Stimulated activated naive B cell treated with anti-CD40 and anti-IgM and Interleukin-4, amounts not matched to agents 10 μg/mL and 1 μg/mL and 100 μg/mL, for 72 hours (primary cell): Measurements from ENCODE around the gene DDX42.
"Not testable (repeated sequence)": the region's sequence is repeated elsewhere in the genome, so short reads cannot be mapped to it uniquely, and the experiment has no call there.

Experiments
- ATAC-seq, 2 donors: fragments of 150-1000 bp; cut with Tn5 transposase; replicated peaks; 2 replicates each; pipeline ENCODE4 v1.10.0; 2021; ENCODE audit warnings: moderate library complexity in 1 of 2
- DNase-seq: peaks from one replicate; pipeline ENCODE4 v3.0.0; 2021
- H3K27ac Mint-ChIP-seq: one replicate; pipeline ENCODE4 v1.8.0; 2022; ENCODE audit warnings: mild to moderate bottlenecking, mixed read lengths
- H3K27me3 Mint-ChIP-seq, 2 donors: one replicate each; pipeline ENCODE4 v1.8.0; 2022; ENCODE audit warnings: mixed read lengths in 2 of 2
- H3K36me3 Mint-ChIP-seq, 2 donors: one replicate each; pipeline ENCODE4 v1.8.0; 2022; ENCODE audit warnings: mixed read lengths in 2 of 2, mild to moderate bottlenecking in 1 of 2
- H3K4me1 Mint-ChIP-seq, 2 donors: one replicate each; pipeline ENCODE4 v1.8.0; 2022; ENCODE audit warnings: mixed read lengths in 2 of 2, mild to moderate bottlenecking in 1 of 2
- H3K4me3 Mint-ChIP-seq, 2 donors: one replicate each; pipeline ENCODE4 v1.8.0; 2022; ENCODE audit warnings: mild to moderate bottlenecking in 2 of 2, mixed read lengths in 2 of 2, moderate library complexity in 1 of 2
- H3K9me3 Mint-ChIP-seq, 2 donors: one replicate each; pipeline ENCODE4 v1.8.0; 2022; ENCODE audit warnings: mixed read lengths in 2 of 2, mild to moderate bottlenecking in 1 of 2

DDX42 gene

DNA sequence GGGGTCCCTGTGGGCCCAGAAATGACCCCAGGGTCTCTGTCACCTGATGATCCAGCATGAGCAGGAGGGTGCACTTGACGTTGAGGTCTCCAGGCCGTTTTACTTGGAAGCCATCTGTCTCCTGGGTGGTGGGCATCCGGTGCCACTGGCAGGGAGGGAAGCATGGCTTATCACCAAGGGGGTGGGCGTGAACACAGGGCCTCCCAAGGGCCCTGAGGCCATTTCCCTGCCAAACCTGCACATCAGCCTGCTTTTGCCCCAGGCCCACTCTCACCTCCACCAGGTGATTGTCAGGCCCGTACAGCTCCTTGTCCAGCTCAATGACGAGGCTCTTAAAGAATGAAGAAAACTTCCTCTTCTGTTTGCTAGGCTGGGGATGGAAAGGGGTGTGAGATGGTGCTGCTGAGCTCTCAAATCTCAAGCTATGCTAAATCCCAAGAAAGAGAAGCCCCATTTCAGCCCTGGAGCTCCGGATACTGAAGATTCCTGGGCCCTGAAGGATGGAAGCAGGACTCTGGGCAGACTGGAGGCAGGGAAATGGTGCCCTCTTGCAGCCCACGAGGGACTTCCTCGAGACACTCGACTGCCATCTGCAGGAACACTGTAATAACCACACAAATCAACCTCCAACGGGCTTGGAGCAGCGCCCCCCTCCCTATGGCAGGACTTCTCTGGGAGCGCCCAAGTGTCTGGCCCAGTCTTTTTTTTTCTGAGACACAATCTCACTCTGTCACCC, 60.6 kb downstream of the DDX42 start:
- DNase-seq (peak; percentile 35), ATAC-seq (peak; percentile 85 to 86)
- Mint-ChIP-seq H3K4me1 (peaks cover 30 to 67% of the 10 kb centered on the region in 2 donors), H3K9me3 (no peaks in the 10 kb centered on the region), H3K4me3 (no peak overlapping the region), H3K27ac (peak overlapping the region; percentile 76), H3K27me3 (no peaks in the 10 kb centered on the region), H3K36me3 (peaks cover 52 to 62% of the 10 kb centered on the region in 2 donors)

DNA sequence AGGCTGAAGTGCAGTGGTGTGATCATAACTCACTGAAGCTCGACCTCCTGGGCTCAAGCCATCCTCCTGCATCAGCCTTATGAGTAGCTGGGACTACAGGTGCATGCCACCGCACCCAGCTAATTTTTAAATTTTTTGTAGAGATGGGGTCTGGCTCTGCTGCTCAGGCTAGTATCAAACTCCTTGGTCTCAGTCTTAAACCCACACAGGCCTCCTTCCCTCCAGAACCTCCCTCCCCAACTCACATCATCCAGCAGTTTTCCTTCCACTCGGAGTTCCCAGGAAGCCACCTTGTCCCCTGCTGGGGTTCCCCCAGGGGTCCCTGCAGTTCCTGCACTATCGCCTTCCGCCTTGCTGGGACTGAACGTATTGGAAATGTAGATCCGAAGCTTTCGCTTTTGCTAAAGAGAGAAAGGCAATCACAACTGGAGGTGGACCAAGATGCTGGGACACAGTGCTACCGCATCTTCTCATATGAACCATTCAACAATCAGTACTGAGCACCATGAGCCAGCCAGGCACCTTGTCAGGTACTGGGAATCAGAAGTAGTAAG, 61.3 kb downstream of the DDX42 start:
- peaks cover 27 to 63% of the 10 kb centered on the region in 2 donors for H3K4me1 Mint-ChIP-seq
- H3K36me3 Mint-ChIP-seq = peaks cover 45 to 56% of the 10 kb centered on the region in 2 donors
- no peaks in the 10 kb centered on the region for H3K9me3 Mint-ChIP-seq
- H3K27ac Mint-ChIP-seq = peak overlapping the region; percentile 88
- DNase-seq = no peak
- H3K27me3 Mint-ChIP-seq = no peaks in the 10 kb centered on the region
- ATAC-seq = no peak
- H3K4me3 Mint-ChIP-seq = peak overlapping the region in 1 of 2 donors; percentile 57

DNA sequence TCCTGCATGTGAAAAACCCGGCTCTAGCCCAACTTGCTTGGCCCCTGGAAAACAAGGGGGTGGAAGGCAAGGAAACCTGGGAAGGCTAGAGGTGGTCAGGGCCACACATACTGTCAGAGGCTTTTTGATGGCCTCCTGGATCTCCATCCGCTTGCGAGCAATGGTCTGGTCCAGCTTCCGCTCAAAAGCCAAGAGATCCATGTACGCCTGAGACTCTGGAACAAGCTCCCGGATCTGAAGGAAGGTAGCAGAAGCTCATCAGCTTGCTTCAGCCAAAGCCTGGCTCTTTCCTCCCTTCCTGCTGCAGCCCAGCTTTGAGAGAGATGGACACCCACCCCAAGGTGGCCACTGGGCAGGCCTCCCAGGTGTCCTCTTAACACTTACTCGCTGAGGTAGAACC, 62.8 kb downstream of the DDX42 start:
- no peak overlapping the region for H3K4me3 Mint-ChIP-seq
- H3K4me1 Mint-ChIP-seq = peaks cover 29 to 68% of the 10 kb centered on the region in 2 donors
- H3K36me3 Mint-ChIP-seq = peaks cover 38 to 42% of the 10 kb centered on the region in 2 donors

DNA sequence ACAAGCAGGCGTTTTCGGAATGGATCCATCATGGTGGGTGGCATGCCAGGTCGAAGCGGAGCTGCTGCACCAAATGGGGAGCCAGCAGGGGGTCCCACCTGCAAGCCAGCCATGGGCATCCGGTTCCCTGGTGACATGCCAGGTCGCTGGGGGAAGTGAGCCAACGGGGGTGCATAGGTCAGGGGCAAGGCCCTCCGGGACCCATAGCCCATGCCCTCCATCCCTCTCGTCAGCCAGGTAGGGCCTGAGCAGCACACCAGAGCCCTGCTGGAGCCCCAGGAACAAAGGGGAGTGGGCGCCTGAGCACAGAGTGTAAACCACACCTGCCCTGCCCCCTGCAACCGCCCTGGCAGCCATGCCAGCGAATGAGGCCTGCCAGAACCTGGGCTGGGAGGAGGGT, 63.5 kb downstream of the DDX42 start:
- Mint-ChIP-seq H3K4me3 (no peak overlapping the region), H3K36me3 (peaks cover 34 to 38% of the 10 kb centered on the region in 2 donors), H3K27me3 (no peaks in the 10 kb centered on the region), H3K9me3 (no peaks in the 10 kb centered on the region), H3K4me1 (peaks cover 29 to 70% of the 10 kb centered on the region in 2 donors), H3K27ac (no peak overlapping the region)
- DNase-seq = no peak
- no peak for ATAC-seq

More for the DNA sequence above, 62.8 kb downstream of the DDX42 start:
- Mint-ChIP-seq H3K27ac (no peak overlapping the region), H3K27me3 (no peaks in the 10 kb centered on the region), H3K9me3 (no peaks in the 10 kb centered on the region)
- no peak for ATAC-seq
- DNase-seq = no peak

DNA sequence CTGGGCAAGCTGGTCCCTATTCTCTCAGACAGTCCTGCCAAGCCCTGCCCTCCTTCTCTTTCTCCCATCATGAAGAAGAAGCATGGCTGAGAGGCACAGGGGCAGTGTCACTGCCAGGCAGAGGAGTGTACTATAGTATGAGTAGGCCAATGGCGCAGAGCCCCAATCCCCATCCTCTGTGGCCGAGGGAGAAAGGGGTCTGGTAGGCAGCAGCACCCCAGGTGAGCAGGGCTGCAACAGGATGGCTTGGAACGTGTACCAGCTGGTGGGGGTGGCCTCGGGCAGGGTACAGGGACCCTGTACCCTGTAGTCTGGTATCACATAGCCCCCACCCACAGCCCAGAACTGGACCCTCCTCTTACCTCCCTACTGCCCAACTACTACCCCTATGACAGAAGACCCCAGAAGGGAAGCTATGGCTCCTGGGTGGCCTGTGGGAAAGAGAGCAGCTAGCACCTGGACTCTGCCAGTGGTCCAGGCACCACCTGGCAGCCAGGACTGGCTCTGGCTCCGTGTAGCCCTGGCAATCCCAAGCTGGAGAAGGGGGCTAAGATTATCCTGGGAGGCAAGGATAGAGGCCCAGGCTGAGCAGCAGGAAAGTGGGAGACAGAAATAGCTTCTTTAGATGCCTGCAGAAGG, 64.1 kb downstream of the DDX42 start:
- Mint-ChIP-seq H3K27me3 (no peaks in the 10 kb centered on the region), H3K36me3 (peaks cover 34 to 38% of the 10 kb centered on the region in 2 donors), H3K4me1 (peaks cover 29 to 71% of the 10 kb centered on the region in 2 donors), H3K4me3 (no peak overlapping the region), H3K9me3 (no peaks in the 10 kb centered on the region), H3K27ac (peak overlapping the region; percentile 79)
- no peak for DNase-seq
- ATAC-seq = no peak

DNA sequence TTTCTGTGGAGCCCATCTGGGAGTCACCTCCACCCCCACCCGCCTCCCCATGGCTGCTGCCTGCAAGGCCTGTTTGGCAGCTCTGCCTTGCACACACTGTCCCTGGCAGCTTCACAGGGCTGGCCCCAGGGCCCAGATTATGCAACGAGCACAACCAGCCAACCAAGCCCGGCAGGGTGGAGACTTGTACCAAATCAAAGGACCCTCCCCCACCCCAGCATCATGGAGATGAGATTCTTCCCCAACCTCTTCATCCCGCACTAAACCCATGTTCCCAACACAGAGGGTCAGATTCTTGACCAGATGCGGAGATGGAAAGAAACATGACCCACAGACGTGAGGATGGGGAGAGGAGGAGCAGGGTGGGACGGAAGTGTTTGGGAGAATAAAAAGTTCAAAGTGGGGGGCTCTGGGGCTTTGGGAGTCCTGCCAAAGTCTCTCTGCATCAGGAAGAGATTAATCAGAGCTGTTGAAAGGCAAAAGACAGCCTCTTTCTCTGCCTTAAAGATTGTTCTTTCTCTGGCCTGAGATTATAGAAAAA, 64.7 kb downstream of the DDX42 start:
- H3K9me3 Mint-ChIP-seq = no peaks in the 10 kb centered on the region
- peak overlapping the region in 1 of 2 donors; percentile 13 for H3K4me3 Mint-ChIP-seq
- DNase-seq (no peak), ATAC-seq (no peak)
- H3K36me3 Mint-ChIP-seq = peaks cover 29 to 32% of the 10 kb centered on the region in 2 donors
- peaks cover 29 to 74% of the 10 kb centered on the region in 2 donors for H3K4me1 Mint-ChIP-seq
- H3K27me3 Mint-ChIP-seq = no peaks in the 10 kb centered on the region
- H3K27ac Mint-ChIP-seq = no peak overlapping the region

DNA sequence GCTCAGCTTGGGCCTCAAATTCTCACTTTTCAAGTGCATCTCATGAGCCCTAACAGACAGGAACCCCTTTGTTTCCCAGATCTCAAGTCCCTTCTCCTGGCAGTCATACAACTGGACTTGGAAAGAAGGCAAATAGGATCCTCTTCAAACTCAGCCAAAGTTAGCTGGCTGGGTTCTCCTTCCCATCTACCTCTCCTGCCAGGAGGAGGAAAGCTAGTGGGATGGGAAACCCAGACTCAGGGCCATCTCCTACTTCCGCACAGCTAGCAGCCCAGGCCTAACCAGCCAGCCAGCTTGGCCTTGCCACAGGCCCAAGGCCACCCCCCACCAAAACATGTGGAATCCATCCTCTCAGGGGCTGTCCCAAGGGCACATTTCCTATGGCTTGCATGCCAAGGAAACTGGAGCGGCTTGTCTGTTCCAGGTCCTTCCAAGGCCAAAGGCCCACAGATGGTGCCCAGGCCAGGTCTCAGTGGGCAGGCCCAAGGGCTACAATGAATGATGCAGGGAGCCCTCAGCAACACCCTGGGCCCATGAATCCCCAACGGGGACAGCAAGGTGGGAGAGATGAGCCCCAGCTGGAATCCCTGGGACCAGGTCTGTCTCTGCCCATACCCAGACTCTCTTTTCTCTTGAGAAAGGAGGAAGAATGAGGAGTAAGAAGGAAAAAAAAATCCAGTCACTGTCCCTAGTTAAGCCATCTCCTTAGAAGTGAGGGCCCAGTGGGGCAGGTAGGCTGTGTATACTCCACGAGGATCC, 66.8 kb downstream of the DDX42 start:
- no peak for ATAC-seq
- DNase-seq = no peak
- no peaks in the 10 kb centered on the region for H3K9me3 Mint-ChIP-seq
- peak overlapping the region; percentile 56 for H3K27ac Mint-ChIP-seq
- H3K4me3 Mint-ChIP-seq = peak overlapping the region; percentile 96 to 97
- peaks cover 14% of the 10 kb centered on the region in 2 donors for H3K36me3 Mint-ChIP-seq
- peaks cover 28 to 62% of the 10 kb centered on the region in 2 donors for H3K4me1 Mint-ChIP-seq
- no peaks in the 10 kb centered on the region for H3K27me3 Mint-ChIP-seq

DNA sequence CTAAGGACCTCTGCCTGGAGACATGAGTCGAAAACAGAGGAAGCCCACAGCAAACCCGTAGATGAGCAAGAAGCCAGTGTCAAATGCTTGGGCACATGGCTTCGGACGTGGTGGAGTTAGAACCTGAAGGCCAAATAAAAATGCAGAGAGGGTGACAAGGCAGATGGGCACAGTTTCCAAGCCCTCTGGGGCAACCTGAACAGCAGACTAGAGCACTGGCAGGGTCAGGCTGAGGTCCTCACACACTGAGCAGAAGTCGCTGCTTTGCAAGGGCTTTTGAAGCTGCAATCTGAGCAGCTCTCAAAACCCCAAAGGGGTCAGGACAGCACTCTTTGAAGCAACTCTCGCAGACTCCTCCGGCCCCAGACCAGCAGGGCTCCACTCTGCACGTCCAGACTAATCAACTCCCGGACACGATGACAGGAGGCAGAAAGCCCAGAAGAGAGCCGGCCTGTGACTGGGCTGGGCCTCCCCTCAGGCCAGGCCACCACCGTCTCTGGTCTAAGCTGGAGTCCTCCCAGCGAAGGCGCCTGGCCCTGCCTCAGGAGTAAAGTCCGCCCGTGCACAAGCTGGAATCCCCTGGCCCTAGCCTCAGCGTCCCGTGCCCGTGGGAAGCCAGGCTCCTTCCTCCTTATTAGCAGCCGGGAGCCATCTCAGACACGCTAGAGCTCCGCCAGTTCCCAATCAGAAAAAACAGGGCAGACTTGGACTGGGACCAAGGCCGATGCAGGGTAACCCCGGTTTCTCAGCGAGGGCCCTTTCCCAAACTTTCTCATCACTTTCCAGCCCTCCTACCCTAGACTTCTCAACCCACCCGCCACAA, 67.6 kb downstream of the DDX42 start:
- no peak for DNase-seq
- Mint-ChIP-seq H3K4me3 (peak overlapping the region; percentile 96 to 97), H3K4me1 (peaks cover 28 to 59% of the 10 kb centered on the region in 2 donors), H3K27me3 (no peaks in the 10 kb centered on the region), H3K27ac (peak overlapping the region; percentile 95), H3K9me3 (no peaks in the 10 kb centered on the region), H3K36me3 (peaks cover 11 to 14% of the 10 kb centered on the region in 2 donors)
- no peak for ATAC-seq

DNA sequence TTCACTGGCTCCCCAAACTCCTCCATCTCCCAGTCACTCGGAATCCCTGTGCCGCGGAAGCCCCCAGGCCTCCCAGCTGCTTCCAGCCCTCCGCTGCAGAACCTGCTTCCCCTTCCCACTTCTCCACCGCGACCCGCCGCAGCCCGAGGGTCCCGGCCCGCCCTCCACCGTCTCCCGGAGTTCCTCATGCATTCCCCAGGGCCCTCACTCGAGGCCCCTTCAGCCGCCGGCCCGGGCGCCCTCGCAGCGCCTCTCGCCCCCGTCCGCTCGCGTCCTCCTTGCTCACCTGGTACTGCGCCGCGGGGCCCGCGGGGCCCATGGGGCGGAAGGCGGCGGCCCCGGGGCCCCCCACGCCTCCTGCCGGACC, 68.2 kb downstream of the DDX42 start:
- Mint-ChIP-seq H3K27ac (peak overlapping the region; percentile 95), H3K27me3 (no peaks in the 10 kb centered on the region), H3K36me3 (peaks cover 7 to 11% of the 10 kb centered on the region in 2 donors), H3K9me3 (no peaks in the 10 kb centered on the region), H3K4me1 (peaks cover 26 to 56% of the 10 kb centered on the region in 2 donors), H3K4me3 (peak overlapping the region; percentile 96 to 97)
- ATAC-seq = peak; percentile 40 to 47
- DNase-seq = no peak

DNA sequence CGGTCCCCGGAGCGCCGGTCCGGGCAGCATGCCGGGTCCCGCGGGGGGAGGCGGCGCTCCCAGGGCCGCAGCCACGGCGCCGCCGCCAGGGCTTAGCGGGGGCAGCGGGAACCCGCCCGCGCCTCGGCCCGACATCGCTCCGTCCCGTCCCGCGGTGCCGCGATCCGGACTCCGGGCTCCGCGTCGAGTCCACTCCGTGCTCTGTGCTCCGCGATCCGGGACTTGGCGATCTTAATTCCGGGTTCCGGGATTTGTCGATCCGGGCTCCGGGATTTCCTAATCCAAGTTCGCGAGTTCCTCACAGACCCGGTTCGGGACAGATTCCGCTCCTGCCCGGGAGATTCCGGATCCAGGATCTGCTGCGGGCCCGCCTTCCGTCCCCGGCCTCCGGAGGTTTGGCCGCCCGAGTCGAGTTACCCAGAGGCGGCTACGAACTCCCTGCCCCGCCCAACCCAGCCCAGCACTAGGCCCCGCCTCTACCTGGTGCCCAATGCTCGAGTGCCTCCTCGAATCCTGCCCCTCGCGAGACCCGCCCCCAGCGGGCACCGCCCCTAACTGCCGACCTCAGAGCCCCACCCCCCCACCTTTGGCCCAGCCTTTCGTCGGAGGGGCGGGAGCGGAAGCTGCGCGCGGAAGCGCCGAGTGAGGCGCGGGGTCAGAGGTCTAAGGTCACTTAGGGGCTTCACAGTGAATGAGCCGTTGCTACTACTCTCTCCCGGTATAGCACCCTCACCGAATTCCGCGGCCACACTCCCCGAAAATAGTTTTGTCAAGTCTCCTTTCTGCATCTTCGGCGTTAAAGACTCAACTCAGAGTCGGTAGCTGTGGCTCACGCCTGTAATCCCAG, 68.8 kb downstream of the DDX42 start, which contains the start of gene SMARCD2:
Gene SMARCD2 (minus strand): TSS at position 146 of the 847 bp plus-strand sequence. CDS start 11 bp downstream, at position 135.
- peaks cover 5 to 10% of the 10 kb centered on the region in 2 donors for H3K36me3 Mint-ChIP-seq
- no peaks in the 10 kb centered on the region for H3K9me3 Mint-ChIP-seq
- ATAC-seq (peak; percentile 85 to 89), DNase-seq (peak; percentile 97)
- peak within 1 kb of the TSS; percentile 98 for H3K27ac Mint-ChIP-seq
- H3K4me3 Mint-ChIP-seq = peak within 1 kb of the TSS; percentile 96 to 97
- H3K4me1 Mint-ChIP-seq = peaks cover 26 to 54% of the 10 kb centered on the region in 2 donors
- H3K27me3 Mint-ChIP-seq = no peaks in the 10 kb centered on the region

DNA sequence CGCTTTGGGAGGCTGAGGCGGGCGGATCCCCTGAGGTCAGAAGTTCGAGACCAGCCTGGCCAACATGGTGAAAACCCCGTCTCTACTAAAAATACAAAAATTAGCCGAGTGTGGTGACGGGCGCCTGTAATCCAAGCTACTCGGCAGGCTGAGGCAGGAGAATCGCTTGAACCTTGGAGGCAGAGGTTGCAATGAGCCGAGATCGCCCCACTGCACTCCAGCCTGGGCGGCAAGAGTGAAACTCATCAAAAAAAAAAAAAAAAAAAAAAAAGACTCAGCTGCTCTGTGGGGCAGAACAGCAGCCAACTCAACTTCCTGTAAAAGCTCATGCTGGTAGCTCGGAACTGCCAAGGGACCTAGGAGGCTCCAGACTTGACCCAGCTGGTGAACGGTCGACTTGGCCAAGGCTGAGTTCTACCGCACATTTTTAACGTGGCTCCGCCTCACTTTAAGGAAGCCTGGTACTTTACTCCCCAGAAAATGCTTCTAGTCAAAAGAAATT, 69.5 kb downstream of the DDX42 start:
- not testable (repeated sequence) for H3K27me3 Mint-ChIP-seq, H3K36me3 Mint-ChIP-seq, H3K9me3 Mint-ChIP-seq
- DNase-seq (peak; percentile 58), ATAC-seq (peak; percentile 55)
- peak overlapping the region; percentile 98 for H3K27ac Mint-ChIP-seq
- H3K4me3 Mint-ChIP-seq = peak overlapping the region; percentile 88 to 97
- peaks cover 26 to 54% of the 10 kb centered on the region in 2 donors for H3K4me1 Mint-ChIP-seq

DNA sequence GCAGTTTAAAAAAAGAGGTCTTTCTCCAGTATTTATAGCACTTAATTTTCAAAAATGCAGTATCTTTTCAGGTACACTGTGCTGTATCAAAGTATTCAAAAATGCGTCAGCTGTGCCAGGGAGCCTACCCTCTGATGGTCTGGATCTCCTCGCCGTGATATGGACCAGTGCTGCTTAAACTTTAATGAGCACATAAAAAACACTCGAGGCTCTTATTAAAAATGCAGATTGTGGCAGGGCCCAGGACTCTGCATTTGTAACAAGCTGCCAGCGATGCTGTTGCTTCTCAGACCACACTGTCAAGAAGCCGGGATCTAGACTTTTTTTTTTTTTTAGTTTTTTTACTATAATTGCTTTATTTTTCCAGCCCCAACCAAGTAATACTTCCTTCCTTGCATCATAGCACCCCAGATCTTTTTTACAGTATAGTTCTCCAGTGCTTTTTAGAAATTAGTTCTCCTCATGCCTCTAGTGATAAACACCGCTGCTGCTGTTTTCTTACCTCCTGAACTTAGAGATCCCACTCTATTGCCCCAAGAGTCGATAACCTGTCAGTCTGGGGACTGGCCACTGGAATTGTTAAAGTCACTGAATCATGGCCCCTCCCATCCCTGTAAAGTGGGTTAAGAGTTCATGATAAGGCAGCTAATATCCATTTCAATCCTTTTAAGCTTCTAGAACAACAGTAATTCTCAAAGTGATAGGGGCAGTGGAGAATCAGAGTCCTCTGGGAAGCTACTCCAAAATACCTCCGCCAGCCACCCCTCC, 70.1 kb downstream of the DDX42 start:
- H3K27me3 Mint-ChIP-seq = no peaks in the 10 kb centered on the region

More for the DNA sequence above, 70.1 kb downstream of the DDX42 start:
- ATAC-seq (no peak), DNase-seq (no peak)
- H3K9me3 Mint-ChIP-seq = peaks cover 0 to 8% of the 10 kb centered on the region in 2 donors
- peak overlapping the region; percentile 98 for H3K27ac Mint-ChIP-seq
- peak overlapping the region; percentile 88 to 97 for H3K4me3 Mint-ChIP-seq
- H3K4me1 Mint-ChIP-seq = peaks cover 25 to 54% of the 10 kb centered on the region in 2 donors
- H3K36me3 Mint-ChIP-seq = peaks cover 11 to 13% of the 10 kb centered on the region in 2 donors
